ENCODE measurements around the gene CMTM8.

Gene CMTM8

GRCh38 chr3:32245200-32245599 is 6.7 kb downstream of the CMTM8 start:
- Histone ChIP-seq H3K4me3 (ENCODE audit: insufficient read length, low read depth) (no peak overlapping the region), H3K27me3 (ENCODE audit: insufficient read depth, insufficient read length) (peaks cover under 1% of the 10 kb centered on the region), H3K4me1 (ENCODE audit: insufficient read depth, insufficient read length) (no peaks in the 10 kb centered on the region), H3K9ac (ENCODE audit: insufficient read length, low read depth) (no peak overlapping the region), H3K36me3 (ENCODE audit: insufficient read depth, insufficient read length, low read length) (no peaks in the 10 kb centered on the region), H3K9me3 (ENCODE audit: insufficient read depth, low read length) (no peaks in the 10 kb centered on the region)
- TF ChIP-seq ZNF274 (IDR thresholded peaks at IDR 0.05; ENCODE audit: low read depth, low read length) (no peak), YY1 (IDR thresholded peaks at IDR 0.05; ENCODE audit: insufficient read depth, insufficient read length) (no peak), SUZ12 (IDR thresholded peaks at IDR 0.05; ENCODE audit: extremely low read depth, insufficient read depth, insufficient read length) (no peak)
- no peak for DNase-seq (ENCODE audit: low read depth, low spot score)

- no peaks in the 10 kb centered on the region for H3K4me1 ChIP-seq (ENCODE audit: insufficient read depth, insufficient read length)
- no peak overlapping the region for H3K9ac ChIP-seq (ENCODE audit: insufficient read length, low read depth)
- DNase-seq (ENCODE audit: low read depth, low spot score), result no peak
- no peaks in the 10 kb centered on the region for H3K36me3 ChIP-seq (ENCODE audit: insufficient read depth, insufficient read length, low read length)
- no peak for TF ChIP-seq SUZ12 (IDR thresholded peaks at IDR 0.05; ENCODE audit: extremely low read depth, insufficient read depth, insufficient read length)
- TF ChIP-seq ZNF274 (IDR thresholded peaks at IDR 0.05; ENCODE audit: low read depth, low read length), result no peak
- no peak for TF ChIP-seq YY1 (IDR thresholded peaks at IDR 0.05; ENCODE audit: insufficient read depth, insufficient read length)
- no peaks in the 10 kb centered on the region for H3K9me3 ChIP-seq (ENCODE audit: insufficient read depth, low read length)
- H3K27me3 ChIP-seq (ENCODE audit: insufficient read depth, insufficient read length), result no peaks in the 10 kb centered on the region
- H3K4me3 ChIP-seq (ENCODE audit: insufficient read length, low read depth), result no peak overlapping the region
Observed at GRCh38 chr3:32246079-32246675, 7.7 kb downstream of the CMTM8 start.

- no peak for DNase-seq (ENCODE audit: low read depth, low spot score)
- no peak overlapping the region for H3K9ac ChIP-seq (ENCODE audit: insufficient read length, low read depth)
- no peaks in the 10 kb centered on the region for H3K4me1 ChIP-seq (ENCODE audit: insufficient read depth, insufficient read length)
- H3K4me3 ChIP-seq (ENCODE audit: insufficient read length, low read depth), result no peak overlapping the region
- no peaks in the 10 kb centered on the region for H3K36me3 ChIP-seq (ENCODE audit: insufficient read depth, insufficient read length, low read length)
- no peaks in the 10 kb centered on the region for H3K27me3 ChIP-seq (ENCODE audit: insufficient read depth, insufficient read length)
- TF ChIP-seq YY1 (IDR thresholded peaks at IDR 0.05; ENCODE audit: insufficient read depth, insufficient read length) (no peak), SUZ12 (IDR thresholded peaks at IDR 0.05; ENCODE audit: extremely low read depth, insufficient read depth, insufficient read length) (no peak), ZNF274 (IDR thresholded peaks at IDR 0.05; ENCODE audit: low read depth, low read length) (no peak)
- peaks cover 7% of the 10 kb centered on the region for H3K9me3 ChIP-seq (ENCODE audit: insufficient read depth, low read length)
Observed at GRCh38 chr3:32249184-32249782, 10.8 kb downstream of the CMTM8 start.

- Histone ChIP-seq H3K4me3 (ENCODE audit: insufficient read length, low read depth) (no peak overlapping the region), H3K9me3 (ENCODE audit: insufficient read depth, low read length) (peaks cover 13% of the 10 kb centered on the region), H3K4me1 (ENCODE audit: insufficient read depth, insufficient read length) (no peaks in the 10 kb centered on the region), H3K36me3 (ENCODE audit: insufficient read depth, insufficient read length, low read length) (no peaks in the 10 kb centered on the region), H3K9ac (ENCODE audit: insufficient read length, low read depth) (no peak overlapping the region), H3K27me3 (ENCODE audit: insufficient read depth, insufficient read length) (no peaks in the 10 kb centered on the region)
- no peak for DNase-seq (ENCODE audit: low read depth, low spot score)
- TF ChIP-seq ZNF274 (IDR thresholded peaks at IDR 0.05; ENCODE audit: low read depth, low read length), result no peak
- TF ChIP-seq YY1 (IDR thresholded peaks at IDR 0.05; ENCODE audit: insufficient read depth, insufficient read length), result no peak
- TF ChIP-seq SUZ12 (IDR thresholded peaks at IDR 0.05; ENCODE audit: extremely low read depth, insufficient read depth, insufficient read length), result no peak
Observed at GRCh38 chr3:32254268-32254667, 15.8 kb downstream of the CMTM8 start.

- TF ChIP-seq ZNF274 (IDR thresholded peaks at IDR 0.05; ENCODE audit: low read depth, low read length) (no peak), YY1 (IDR thresholded peaks at IDR 0.05; ENCODE audit: insufficient read depth, insufficient read length) (no peak), SUZ12 (IDR thresholded peaks at IDR 0.05; ENCODE audit: extremely low read depth, insufficient read depth, insufficient read length) (no peak)
- DNase-seq (ENCODE audit: low read depth, low spot score), result no peak
- Histone ChIP-seq H3K36me3 (ENCODE audit: insufficient read depth, insufficient read length, low read length) (no peaks in the 10 kb centered on the region), H3K9me3 (ENCODE audit: insufficient read depth, low read length) (peaks cover 13% of the 10 kb centered on the region), H3K27me3 (ENCODE audit: insufficient read depth, insufficient read length) (no peaks in the 10 kb centered on the region), H3K9ac (ENCODE audit: insufficient read length, low read depth) (no peak overlapping the region), H3K4me3 (ENCODE audit: insufficient read length, low read depth) (no peak overlapping the region), H3K4me1 (ENCODE audit: insufficient read depth, insufficient read length) (no peaks in the 10 kb centered on the region)
Observed at GRCh38 chr3:32255345-32255744, 16.9 kb downstream of the CMTM8 start.

- H3K9me3 ChIP-seq (ENCODE audit: insufficient read depth, low read length), result peaks cover 13% of the 10 kb centered on the region
- no peak overlapping the region for H3K4me3 ChIP-seq (ENCODE audit: insufficient read length, low read depth)
- H3K36me3 ChIP-seq (ENCODE audit: insufficient read depth, insufficient read length, low read length), result no peaks in the 10 kb centered on the region
- TF ChIP-seq SUZ12 (IDR thresholded peaks at IDR 0.05; ENCODE audit: extremely low read depth, insufficient read depth, insufficient read length), result no peak
- TF ChIP-seq YY1 (IDR thresholded peaks at IDR 0.05; ENCODE audit: insufficient read depth, insufficient read length), result no peak
- TF ChIP-seq ZNF274 (IDR thresholded peaks at IDR 0.05; ENCODE audit: low read depth, low read length), result no peak
- no peak for DNase-seq (ENCODE audit: low read depth, low spot score)
- H3K27me3 ChIP-seq (ENCODE audit: insufficient read depth, insufficient read length), result no peaks in the 10 kb centered on the region
- no peak overlapping the region for H3K9ac ChIP-seq (ENCODE audit: insufficient read length, low read depth)
- H3K4me1 ChIP-seq (ENCODE audit: insufficient read depth, insufficient read length), result no peaks in the 10 kb centered on the region
Observed at GRCh38 chr3:32256206-32256605, 17.7 kb downstream of the CMTM8 start.

- Histone ChIP-seq H3K27me3 (ENCODE audit: insufficient read depth, insufficient read length) (no peaks in the 10 kb centered on the region), H3K36me3 (ENCODE audit: insufficient read depth, insufficient read length, low read length) (peaks cover under 1% of the 10 kb centered on the region), H3K9me3 (ENCODE audit: insufficient read depth, low read length) (peaks cover 13% of the 10 kb centered on the region), H3K4me3 (ENCODE audit: insufficient read length, low read depth) (no peak overlapping the region), H3K4me1 (ENCODE audit: insufficient read depth, insufficient read length) (no peaks in the 10 kb centered on the region), H3K9ac (ENCODE audit: insufficient read length, low read depth) (no peak overlapping the region)
- TF ChIP-seq ZNF274 (IDR thresholded peaks at IDR 0.05; ENCODE audit: low read depth, low read length) (no peak), YY1 (IDR thresholded peaks at IDR 0.05; ENCODE audit: insufficient read depth, insufficient read length) (no peak), SUZ12 (IDR thresholded peaks at IDR 0.05; ENCODE audit: extremely low read depth, insufficient read depth, insufficient read length) (no peak)
- no peak for DNase-seq (ENCODE audit: low read depth, low spot score)
Observed at GRCh38 chr3:32257042-32257441, 18.6 kb downstream of the CMTM8 start.
